Stimulated activated CD4-positive, alpha-beta T cell treated with anti-CD3 and anti-CD28 coated beads, Interleukin-1b, Interleukin-23, amount 100 ng/mL, for 24 hours (primary cell): ENCODE measurements around the gene KRTAP5-11.
"Not testable (repeated sequence)": the region's sequence is repeated elsewhere in the genome, so short reads cannot be mapped to it uniquely, and the experiment has no call there.

Experiments used
- DNase-seq, 4 experiments: peaks; one replicate each; pipeline ENCODE4 v3.0.0-alpha.2; 2020; ENCODE audit warnings: low read depth in 4 of 4, low spot score in 1 of 4

The KRTAP5-11 gene

DNA sequence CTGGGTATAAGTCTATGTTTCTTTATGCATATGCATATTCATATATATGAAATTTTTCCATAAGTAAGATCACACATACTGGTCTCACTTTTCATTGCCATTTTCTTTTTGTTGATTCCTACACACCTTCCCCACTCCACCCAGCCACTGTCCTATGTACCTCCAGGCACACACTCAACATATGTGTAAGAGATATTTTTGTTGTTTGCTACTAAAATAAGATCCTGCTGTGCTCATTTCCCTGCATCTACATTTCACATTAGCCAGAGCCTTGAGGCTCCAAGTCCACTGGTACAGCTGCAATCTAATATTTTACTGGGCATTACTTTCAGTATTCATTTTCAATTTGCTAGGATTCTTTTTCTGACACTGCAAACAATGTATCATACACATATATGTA is 25.4 kb downstream of the KRTAP5-11 start:
- no peak for DNase-seq

DNA sequence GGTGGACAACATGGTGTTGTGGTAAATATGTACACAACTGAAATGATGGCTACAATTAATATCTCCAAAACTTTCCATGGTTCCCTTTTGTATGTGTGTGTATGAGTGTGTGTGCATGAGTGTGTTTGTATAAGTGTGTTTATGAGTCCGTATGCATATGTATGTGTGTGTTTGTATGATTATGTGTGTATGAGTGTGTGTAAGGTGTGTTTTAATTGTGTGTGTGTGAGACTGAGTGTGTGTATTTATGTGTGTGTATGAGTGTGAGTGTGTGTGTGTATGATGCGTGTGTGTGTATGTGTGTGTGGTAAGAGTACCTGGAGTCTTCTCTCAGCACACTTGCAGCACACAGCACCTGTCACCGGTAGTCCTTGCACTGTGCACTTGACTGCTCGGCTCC is 26.7 kb downstream of the KRTAP5-11 start:
- DNase-seq, result no peak

DNA sequence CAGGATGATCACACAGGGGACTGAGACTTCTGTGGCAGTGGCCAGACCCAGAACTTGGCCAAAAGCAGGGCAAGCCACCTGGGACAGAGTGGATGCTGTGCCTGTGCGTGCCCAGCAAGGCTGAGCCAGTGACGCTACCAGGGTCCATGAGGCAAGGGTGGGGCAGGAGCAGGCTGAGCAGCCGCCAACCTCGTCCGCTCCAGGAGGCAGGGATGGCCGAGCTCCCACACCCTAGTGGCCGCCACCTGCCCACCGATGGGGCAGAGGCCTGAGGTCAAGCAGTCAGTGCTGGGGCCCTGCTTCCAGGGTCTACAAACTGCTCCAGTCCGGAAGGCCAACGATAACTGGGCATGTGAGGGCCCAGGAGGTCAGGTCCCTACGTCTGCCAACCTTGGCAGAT is 27.2 kb downstream of the KRTAP5-11 start:
- DNase-seq, result no peak

DNA sequence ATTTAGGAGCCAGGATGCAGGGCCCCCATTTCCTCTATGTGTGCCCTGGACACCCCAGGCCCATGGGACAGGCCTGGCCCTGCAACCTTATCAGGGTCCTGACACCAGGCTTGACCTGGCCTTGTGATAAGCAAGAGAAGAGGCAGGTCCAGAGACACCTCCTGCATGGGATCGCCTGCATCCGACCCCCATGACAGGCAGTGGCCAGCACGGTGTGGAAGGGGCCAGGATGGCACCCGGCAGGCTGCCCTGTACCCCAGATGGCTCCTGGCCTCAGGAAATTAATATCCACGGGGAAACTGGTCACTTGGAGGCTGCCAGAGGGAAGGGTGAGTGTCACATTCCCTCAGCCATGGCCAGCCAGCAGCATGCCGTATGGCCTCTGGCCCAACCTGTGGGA is 27.7 kb downstream of the KRTAP5-11 start:
- DNase-seq, result no peak

DNA sequence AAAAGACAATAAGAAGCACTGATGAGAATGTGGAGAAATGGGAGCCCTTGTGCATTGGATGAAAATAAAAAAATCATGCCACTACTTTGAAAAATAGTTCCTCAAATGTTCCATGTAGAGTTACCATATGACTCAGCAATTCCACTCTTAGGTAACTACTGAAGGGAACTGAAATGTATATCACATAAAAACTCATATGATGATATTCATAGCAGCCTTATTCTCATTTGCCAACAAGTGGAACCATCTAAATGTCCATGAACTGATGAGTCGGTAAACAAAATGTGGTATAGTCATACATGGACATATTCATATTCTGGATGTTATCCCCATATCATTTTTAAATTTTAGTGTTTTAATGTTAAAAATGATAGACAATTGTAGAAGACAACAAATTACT is 31.0 kb downstream of the KRTAP5-11 start:
- DNase-seq, result no peak

DNA sequence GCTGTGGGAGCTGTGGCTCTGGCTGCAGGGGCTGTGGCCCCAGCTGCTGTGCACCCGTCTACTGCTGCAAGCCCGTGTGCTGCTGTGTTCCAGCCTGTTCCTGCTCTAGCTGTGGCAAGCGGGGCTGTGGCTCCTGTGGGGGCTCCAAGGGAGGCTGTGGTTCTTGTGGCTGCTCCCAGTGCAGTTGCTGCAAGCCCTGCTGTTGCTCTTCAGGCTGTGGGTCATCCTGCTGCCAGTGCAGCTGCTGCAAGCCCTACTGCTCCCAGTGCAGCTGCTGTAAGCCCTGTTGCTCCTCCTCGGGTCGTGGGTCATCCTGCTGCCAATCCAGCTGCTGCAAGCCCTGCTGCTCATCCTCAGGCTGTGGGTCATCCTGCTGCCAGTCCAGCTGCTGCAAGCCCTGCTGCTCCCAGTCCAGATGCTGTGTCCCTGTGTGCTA is 33.9 kb downstream of the KRTAP5-11 start:
- no peak for DNase-seq

DNA sequence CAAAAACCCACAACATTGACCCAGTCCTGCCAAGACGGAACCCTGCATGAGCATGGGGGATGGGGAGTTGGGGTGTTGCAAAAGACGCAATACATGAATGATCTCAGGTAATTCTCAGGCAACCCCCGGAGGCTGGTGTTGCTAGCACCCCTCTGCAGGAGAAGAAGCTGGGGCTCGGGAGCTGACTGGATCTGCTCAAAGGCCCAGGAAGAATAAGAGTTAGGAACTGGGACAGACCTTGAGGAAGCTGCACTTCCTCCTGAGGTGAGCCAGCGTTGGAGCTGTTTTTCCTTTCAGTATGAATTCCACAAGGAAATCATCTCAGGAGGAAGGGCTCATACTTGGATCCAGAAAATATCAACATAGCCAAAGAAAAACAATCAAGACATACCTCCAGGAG is 34.6 kb downstream of the KRTAP5-11 start, which contains the start of gene KRTAP5-9:
Gene KRTAP5-9, plus strand, starts transcription at position 301 of the 400 bp plus-strand sequence. CDS start 238 bp downstream, outside the sequence.
- DNase-seq, result no peak

DNA sequence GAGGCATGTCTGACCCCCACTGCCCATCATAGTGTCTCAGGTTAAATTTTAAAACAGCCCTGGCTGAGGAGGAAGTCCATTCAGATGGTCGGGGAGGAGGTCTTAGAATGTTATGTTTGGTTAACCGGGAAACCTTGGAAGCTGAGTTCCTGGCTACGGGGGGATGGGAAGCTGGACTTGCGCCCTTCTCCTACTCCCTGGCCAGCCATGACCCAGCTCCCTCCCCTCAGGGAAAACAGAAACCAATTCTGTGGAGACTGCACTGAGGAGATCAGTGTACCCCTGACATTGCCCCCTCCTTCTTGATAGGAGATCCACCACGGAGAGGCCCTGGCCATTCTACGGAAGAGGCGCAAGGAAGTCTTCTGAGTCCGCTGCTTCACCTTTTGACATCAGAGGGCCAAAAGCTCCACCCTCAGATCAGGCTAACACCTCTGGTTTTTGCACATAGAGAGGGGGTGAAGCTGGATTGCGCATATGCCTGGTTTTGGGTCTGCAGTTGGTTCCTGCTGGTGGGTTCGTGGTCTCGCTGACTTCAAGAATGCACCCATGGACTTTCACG is 37.2 kb downstream of the KRTAP5-11 start:
- no peak for DNase-seq

DNA sequence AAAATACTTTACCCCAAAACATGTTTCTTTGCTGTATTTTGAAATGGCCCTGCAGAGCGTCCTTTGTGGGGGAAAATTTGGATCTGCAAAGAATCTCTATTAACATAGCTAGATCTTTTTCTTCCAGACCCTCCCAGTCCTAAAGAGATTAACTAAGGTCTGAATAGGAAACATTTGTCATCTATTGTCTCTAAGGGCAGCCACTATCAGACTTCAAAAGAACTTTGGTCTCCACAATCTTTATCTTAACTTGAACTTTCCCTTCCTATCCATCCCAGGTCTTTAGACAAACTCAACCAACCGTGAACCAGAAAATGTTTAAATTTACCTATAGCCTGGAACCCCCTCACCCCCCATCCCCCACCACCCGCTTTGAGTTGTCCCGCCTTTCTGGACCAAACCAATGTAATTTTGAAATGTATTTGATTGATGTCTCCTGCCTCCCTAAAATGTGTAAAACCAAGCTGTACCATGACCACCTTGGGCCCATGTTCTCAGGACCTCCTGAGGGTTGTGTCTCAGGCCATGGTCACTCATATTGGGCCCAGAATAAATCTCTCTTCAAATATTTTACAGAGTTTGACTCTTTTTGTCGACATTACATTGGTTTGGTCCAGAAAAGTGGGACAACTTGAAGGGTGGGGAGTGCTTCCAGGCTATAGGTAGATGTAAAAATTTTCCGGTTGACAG is 38.0 kb downstream of the KRTAP5-11 start:
- no peak for DNase-seq

DNA sequence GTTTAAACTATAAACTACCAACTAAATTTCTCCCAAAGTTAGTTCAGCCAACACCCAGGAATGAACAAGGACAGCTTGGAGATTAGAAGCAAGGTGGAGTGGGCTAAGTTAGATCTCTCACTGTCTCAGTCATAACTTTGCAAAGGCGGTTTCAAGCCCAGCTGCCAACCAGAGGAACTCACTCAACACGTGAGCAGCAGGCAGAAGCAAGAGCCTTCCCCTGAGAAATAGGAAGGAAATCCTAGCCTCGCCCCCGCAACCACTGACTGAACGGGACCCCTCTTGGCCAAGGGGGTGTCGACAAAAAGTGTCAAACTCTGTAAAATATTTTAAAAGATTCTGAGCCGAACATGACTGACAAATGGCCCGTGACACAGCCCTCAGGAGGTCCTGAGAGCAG is 38.8 kb downstream of the KRTAP5-11 start:
- no peak for DNase-seq

DNA sequence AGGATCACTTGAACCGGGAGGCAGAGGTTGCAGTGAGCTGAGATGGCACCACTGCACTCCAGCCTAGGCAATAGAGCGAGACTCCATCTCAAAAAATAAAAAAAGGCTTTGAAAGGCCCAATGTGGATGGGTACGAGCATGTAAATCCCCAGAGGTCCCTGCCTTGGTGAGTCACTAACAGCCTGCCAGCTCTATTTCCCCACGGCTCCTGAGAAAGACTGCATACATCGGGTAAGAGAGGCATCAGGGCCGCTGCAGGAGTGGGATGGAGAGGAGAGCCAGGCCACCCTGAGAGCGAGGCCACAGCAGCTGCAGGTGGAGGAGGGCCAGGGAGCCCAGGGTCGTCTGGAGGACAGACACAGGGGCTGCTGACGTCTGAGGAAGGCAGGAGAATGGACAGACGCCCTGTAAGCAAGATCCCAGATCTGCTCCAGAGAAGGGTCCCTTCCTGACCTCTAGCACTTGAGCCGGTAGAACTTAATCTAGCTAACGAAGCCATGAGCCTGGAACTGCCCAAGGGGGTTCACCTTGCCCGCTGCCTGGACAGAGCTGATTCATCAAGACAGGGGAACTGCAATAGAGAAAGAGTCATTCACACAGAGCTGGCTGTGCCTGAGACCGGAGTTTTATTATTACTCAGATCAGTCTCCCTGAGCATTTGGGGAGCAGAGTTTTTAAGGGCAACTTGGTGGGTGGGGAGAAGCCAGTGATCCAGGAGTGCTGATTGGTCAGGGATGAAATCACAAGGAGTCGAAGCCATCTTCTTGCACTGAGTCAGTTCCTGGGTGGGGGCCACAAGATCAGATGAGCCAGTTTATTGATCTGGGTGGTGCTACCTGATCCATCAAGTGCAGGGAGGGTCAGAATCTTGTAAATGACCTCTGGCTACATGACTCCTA is 39.5 kb downstream of the KRTAP5-11 start:
- no peak for DNase-seq

DNA sequence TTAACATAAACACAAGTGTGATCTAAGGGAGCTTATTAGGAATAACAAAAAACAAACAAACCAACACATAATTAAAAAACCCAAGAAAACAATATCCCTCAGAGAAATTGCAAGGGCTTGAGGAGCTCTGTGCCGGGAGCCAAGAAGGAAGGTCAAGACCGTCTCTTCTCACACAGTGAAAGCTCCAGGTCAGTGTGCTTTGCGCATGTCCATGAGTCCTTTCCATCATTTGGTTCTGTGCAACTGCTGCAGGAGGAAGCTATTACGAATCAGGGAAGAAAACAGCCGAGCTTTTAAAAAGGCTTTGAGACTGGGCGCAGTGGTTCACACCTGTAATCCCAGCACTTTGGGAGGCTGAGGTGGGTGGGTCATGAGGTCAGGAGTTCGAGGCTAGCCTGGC is 40.3 kb downstream of the KRTAP5-11 start:
- no peak for DNase-seq

DNA sequence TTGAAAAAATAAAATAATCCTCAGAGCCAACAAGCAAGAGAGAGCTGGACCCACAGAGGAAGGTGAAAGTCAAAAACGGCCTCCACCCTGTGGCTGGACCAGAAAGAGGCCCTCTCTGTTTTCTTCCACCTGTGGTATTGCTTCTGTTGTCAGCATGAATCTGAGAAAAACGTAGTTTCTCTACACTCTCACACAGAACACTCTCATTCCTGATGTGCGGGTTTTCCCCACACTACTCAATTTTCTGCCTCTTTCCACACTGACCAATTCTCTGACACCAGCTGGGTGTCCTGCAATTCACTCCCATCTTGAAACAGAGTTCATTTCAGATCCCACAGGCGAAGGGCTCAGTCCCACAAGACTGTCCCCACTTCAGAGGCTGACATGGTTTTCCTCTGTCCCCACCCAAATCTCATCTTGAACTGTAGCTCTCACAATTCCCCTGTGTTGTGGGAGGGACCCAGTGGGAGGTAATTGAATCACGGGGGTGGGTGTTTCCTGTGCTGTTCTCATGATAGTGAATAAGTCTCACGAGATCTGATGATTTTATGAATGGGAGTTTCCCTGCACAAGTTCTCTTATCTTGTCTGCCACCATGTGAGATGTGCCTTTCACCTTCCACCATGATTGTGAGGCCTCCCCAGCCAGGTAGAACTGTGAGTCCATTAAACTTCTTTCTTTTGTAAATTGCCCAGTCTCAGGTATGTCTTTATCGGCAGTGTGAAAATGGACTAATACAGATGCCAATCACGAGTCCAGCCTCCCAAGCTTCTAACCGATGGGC is 42.0 kb downstream of the KRTAP5-11 start:
- not testable (repeated sequence) for DNase-seq

DNA sequence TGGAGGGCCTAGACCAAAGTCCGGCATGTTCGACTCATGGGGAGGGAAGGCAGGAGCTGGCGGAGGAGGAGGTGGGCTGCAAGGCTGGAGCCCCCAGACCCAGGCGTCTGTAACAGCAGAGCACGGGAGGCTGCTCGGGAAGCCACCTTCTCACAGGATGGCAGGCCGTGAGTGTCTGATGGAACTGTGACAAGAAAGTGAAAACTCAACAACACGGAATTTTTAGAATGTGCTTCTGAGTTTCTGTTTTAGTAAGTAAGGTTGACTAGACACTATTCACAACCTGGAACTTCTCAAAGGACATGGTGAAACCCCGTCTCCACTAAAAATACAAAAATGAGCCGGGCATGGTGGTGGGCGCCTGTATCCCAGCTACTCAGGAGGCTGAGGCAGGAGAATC is 42.7 kb downstream of the KRTAP5-11 start:
- DNase-seq, result not testable (repeated sequence)

DNA sequence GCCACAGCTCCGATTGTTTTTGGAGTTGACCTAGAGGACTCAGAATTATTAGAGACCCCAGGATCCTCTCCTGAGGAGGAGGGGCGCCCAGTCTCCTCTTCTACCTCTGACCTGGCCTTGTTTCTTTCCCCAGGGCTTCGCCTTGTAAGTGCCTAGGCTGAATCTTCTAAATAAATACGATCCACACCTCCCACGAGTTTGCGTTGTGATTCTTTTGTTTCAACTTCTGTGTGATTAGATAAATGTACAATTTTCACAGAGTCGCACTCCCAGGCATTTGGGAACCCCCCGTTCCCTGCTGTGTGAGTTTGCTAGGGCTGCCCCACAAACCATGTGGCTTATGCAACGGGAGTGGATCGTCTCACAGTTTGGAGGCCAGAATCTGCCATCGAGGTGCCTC is 43.7 kb downstream of the KRTAP5-11 start:
- no peak for DNase-seq

DNA sequence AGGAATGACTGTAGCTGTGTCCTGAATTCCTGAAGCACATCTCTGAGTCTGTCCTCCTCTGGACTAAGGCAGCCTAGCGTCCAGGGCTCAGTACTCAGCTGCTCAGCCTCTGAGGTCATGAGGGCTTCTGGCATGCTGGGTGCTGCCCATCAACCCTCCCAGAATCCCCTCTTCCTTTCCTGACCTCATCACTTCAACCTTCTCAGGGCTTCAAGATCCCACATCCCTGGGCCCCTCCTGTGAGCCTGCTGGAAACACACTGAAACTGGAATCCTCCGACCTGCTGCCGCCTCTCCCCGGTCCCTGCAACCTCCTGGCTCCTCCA is 44.0 kb downstream of the KRTAP5-11 start:
- no peak for DNase-seq

DNA sequence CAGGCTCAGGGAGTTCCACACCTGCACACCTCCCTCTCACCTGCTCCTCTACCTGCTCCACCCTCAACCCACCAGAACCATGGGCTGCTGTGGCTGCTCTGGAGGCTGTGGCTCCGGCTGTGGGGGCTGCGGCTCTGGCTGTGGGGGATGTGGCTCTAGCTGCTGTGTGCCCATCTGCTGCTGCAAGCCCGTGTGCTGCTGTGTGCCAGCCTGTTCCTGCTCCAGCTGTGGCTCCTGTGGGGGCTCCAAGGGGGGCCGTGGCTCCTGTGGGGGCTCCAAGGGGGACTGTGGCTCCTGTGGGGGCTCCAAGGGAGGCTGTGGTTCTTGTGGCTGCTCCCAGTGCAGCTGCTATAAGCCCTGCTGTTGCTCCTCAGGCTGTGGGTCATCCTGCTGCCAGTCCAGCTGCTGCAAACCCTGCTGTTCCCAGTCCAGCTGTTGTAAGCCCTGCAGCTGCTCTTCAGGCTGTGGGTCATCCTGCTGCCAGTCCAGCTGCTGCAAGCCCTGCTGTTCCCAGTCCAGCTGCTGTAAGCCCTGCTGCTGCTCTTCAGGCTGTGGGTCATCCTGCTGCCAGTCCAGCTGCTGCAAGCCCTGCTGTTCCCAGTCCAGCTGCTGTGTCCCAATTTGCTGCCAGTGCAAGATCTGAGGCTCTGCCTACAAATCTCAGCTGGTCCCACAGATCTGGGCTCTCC is 44.6 kb downstream of the KRTAP5-11 start, which contains the start of gene KRTAP5-8:
Gene KRTAP5-8, plus strand, starts transcription at position 49 of the 689 bp plus-strand sequence. Its CDS starts 31 bp downstream, at position 80.
- DNase-seq, result not testable (repeated sequence)

DNA sequence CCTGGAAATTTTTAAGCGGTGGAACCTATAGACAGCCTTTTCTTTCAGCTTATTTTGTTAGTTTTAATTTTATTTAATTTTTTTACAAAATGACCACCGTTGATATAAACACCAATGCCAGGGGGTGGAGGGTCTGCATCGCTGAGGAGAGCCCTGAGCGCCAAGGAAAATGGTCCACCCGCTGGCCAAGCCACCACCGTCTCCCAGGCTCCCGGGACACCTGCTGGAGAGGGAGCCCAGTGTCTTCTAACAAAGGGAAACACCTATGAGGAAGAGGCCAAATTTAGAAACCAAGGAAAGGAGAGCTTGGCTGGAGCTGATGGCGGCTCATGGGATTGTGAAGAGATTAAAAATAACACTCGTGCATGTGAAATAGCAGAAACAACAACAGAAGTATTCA is 45.1 kb downstream of the KRTAP5-11 start:
- no peak for DNase-seq

DNA sequence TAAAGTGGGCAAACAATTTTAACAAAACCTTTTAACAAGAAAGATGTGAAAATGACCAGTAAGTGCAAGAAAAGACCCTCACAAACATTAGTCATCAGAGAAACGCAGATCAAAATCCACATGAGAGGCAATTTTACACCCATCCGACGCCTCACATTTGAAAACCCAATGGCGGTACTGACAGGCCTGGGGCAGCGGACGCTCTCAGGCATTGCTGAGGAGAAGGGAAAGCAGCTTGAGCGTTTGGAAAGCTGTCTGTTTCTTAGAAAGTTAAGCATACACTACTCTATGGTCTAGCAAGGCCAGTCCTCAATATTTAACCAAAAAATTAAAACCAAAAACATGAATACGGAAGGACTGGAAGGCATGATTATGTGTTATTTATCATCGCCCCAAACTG is 46.9 kb downstream of the KRTAP5-11 start:
- no peak for DNase-seq
